ENCODE results near the gene NUDC. TPM values are rescaled to one million over a fixed set of nuclear protein-coding genes. Genes with fewer than 3 reads are reported as not detected.
"Not testable (repeated sequence)": the region's sequence is repeated elsewhere in the genome, so short reads cannot be mapped to it uniquely, and the experiment has no call there.

NUDC gene
- total RNA-seq (10 to 100 TPM; 56.2 to 65.8 TPM), polyA plus RNA-seq (ENCODE audit: insufficient read length in 6 of 6) (10 to 100 TPM; 66.5 to 94.6 (median 73.4) TPM)
- long read RNA-seq, donor 1, transcript NUDC-201 (9 exons, 1,800 nt), result major isoform, 44 of 104 reads
- long read RNA-seq, donor 1, partial matches to known transcripts, result 59 of 104 reads
- long read RNA-seq, donor 1, other reads (novel, unspliced or antisense), result 0 of 104 reads
- long read RNA-seq, donor 2, transcript NUDC-201 (9 exons, 1,800 nt), result major isoform, 31 of 74 reads
- long read RNA-seq, donor 2, partial matches to known transcripts, result 41 of 74 reads
- long read RNA-seq, donor 2, other reads (novel, unspliced or antisense), result 0 of 74 reads
- long read RNA-seq, donor 3, transcript NUDC-201 (9 exons, 1,800 nt), result major isoform, 44 of 51 reads
- long read RNA-seq, donor 3, partial matches to known transcripts, result 5 of 51 reads
- long read RNA-seq, donor 3, other reads (novel, unspliced or antisense), result 0 of 51 reads
- long read RNA-seq, donor 4, transcript NUDC-201 (9 exons, 1,800 nt), result major isoform, 180 of 223 reads
- long read RNA-seq, donor 4, transcript NUDC-204 (2 exons, 607 nt), result minor isoform, 22 of 223 reads
- long read RNA-seq, donor 4, partial matches to known transcripts, result 8 of 223 reads
- long read RNA-seq, donor 4, other reads (novel, unspliced or antisense), result 13 of 223 reads
- long read RNA-seq, donor 5, transcript NUDC-201 (9 exons, 1,800 nt), result major isoform, 28 of 54 reads
- long read RNA-seq, donor 5, partial matches to known transcripts, result 25 of 54 reads
- long read RNA-seq, donor 5, other reads (novel, unspliced or antisense), result 0 of 54 reads
- long read RNA-seq, donor 6, transcript NUDC-201 (9 exons, 1,800 nt), result major isoform, 41 of 63 reads
- long read RNA-seq, donor 6, partial matches to known transcripts, result 22 of 63 reads
- long read RNA-seq, donor 6, other reads (novel, unspliced or antisense), result 0 of 63 reads
- long read RNA-seq, donor 7, transcript NUDC-201 (9 exons, 1,800 nt), result major isoform, 31 of 39 reads
- long read RNA-seq, donor 7, partial matches to known transcripts, result 7 of 39 reads
- long read RNA-seq, donor 7, other reads (novel, unspliced or antisense), result 0 of 39 reads
- long read RNA-seq, donor 8, transcript NUDC-201 (9 exons, 1,800 nt), result major isoform, 51 of 80 reads
- long read RNA-seq, donor 8, partial matches to known transcripts, result 15 of 80 reads
- long read RNA-seq, donor 8, other reads (novel, unspliced or antisense), result 11 of 80 reads
- long read RNA-seq, donor 9, result 0 reads
- long read RNA-seq, donor 10, transcript NUDC-201 (9 exons, 1,800 nt), result major isoform, 273 of 318 reads
- long read RNA-seq, donor 10, transcript NUDC-204 (2 exons, 607 nt), result minor isoform, 6 of 318 reads
- long read RNA-seq, donor 10, partial matches to known transcripts, result 12 of 318 reads
- long read RNA-seq, donor 10, other reads (novel, unspliced or antisense), result 27 of 318 reads
- long read RNA-seq, donor 11, transcript NUDC-201 (9 exons, 1,800 nt), result major isoform, 65 of 137 reads
- long read RNA-seq, donor 11, transcript NUDC-204 (2 exons, 607 nt), result minor isoform, 8 of 137 reads
- long read RNA-seq, donor 11, partial matches to known transcripts, result 64 of 137 reads
- long read RNA-seq, donor 11, other reads (novel, unspliced or antisense), result 0 of 137 reads
- long read RNA-seq, donor 12, transcript NUDC-201 (9 exons, 1,800 nt), result major isoform, 40 of 61 reads
- long read RNA-seq, donor 12, partial matches to known transcripts, result 14 of 61 reads
- long read RNA-seq, donor 12, other reads (novel, unspliced or antisense), result 7 of 61 reads

GRCh38 chr1:26921540-26922430 is at the start of gene NUDC:
TSS of gene NUDC (plus strand) at chr1:26921743. CDS start at chr1:26921849, 106 bp downstream.
- Histone ChIP-seq H3K36me3 (peaks cover 3 to 36% of the 10 kb centered on the region in 2 donors), H3K9me3 (no peaks in the 10 kb centered on the region), H3K4me3 (peak within 1 kb of the TSS; percentile 98 to 100), H3K27ac (peak within 1 kb of the TSS; percentile 82 to 91), H3K4me1 (peaks cover 13 to 32% of the 10 kb centered on the region in 2 donors), H3K27me3 (no peaks in the 10 kb centered on the region)
- peak; percentile 99 for ATAC-seq
- intact Hi-C loops (cut with DNase I), result no loop called here
- peak; percentile 94 to 99 (median 98) for DNase-seq
- no peak for TF ChIP-seq CTCF (IDR thresholded peaks at IDR 0.05)

- intact Hi-C loops (cut with DNase I); DNase-seq; ATAC-seq; H3K4me3 ChIP-seq; H3K4me1 ChIP-seq; H3K27ac ChIP-seq; H3K27me3 ChIP-seq; H3K9me3 ChIP-seq: not testable (repeated sequence)
- H3K36me3 ChIP-seq, result peaks cover 0 to 28% of the 10 kb centered on the region in 2 donors
These were observed 48.4 kb upstream of the NUDC start for GRCh38 chr1:26873097-26873496.

- peaks cover 0 to 46% of the 10 kb centered on the region in 2 donors for H3K36me3 ChIP-seq
- intact Hi-C loops (cut with DNase I), result no loop called here
- ATAC-seq, result no peak
These were observed 46.6 kb upstream of the NUDC start for GRCh38 chr1:26874896-26875295.

GRCh38 chr1:26877326-26877725 is 44.2 kb upstream of the NUDC start:
- ATAC-seq (no peak), DNase-seq (no peak)
- intact Hi-C loops (cut with DNase I), result no loop called here
- Histone ChIP-seq H3K27me3 (no peaks in the 10 kb centered on the region), H3K4me3 (no peak overlapping the region), H3K27ac (no peak overlapping the region), H3K4me1 (peaks cover 0 to 3% of the 10 kb centered on the region in 2 donors), H3K36me3 (peaks cover 0 to 70% of the 10 kb centered on the region in 2 donors), H3K9me3 (no peaks in the 10 kb centered on the region)
- no peak for TF ChIP-seq CTCF (IDR thresholded peaks at IDR 0.05)

More at GRCh38 chr1:26874896-26875295, 46.6 kb upstream of the NUDC start:
- Histone ChIP-seq H3K27me3 (no peaks in the 10 kb centered on the region), H3K9me3 (no peaks in the 10 kb centered on the region), H3K4me3 (no peak overlapping the region), H3K27ac (no peak overlapping the region), H3K4me1 (peaks cover 0 to 3% of the 10 kb centered on the region in 2 donors)
- no peak for TF ChIP-seq CTCF (IDR thresholded peaks at IDR 0.05)
- no peak for DNase-seq
